Measurements from ENCODE around the gene CYP26C1.

The CYP26C1 gene

GRCh38 chr10:93064874-93065660, 4.5 kb downstream of the CYP26C1 start:
- no peak for FAIRE-seq

- FAIRE-seq: no peak
Observed at GRCh38 chr10:93065675-93066543, 5.3 kb downstream of the CYP26C1 start.

- no peak for FAIRE-seq
Observed at GRCh38 chr10:93066544-93066913, 5.9 kb downstream of the CYP26C1 start.

GRCh38 chr10:93067443-93068365, 7.1 kb downstream of the CYP26C1 start:
- no peak for FAIRE-seq

- no peak for FAIRE-seq
Observed at GRCh38 chr10:93068411-93069244, 8.0 kb downstream of the CYP26C1 start.

- no peak for FAIRE-seq
Observed at GRCh38 chr10:93069245-93069561, 8.6 kb downstream of the CYP26C1 start.

- no peak for FAIRE-seq
Observed at GRCh38 chr10:93070378-93071176, 10.0 kb downstream of the CYP26C1 start.

GRCh38 chr10:93071177-93071472, 10.5 kb downstream of the CYP26C1 start:
- FAIRE-seq: no peak

- no peak for FAIRE-seq
Observed at GRCh38 chr10:93071674-93072224, 11.2 kb downstream of the CYP26C1 start.

GRCh38 chr10:93072225-93072712, 11.7 kb downstream of the CYP26C1 start:
- no peak for FAIRE-seq

GRCh38 chr10:93072713-93073538, 12.3 kb downstream of the CYP26C1 start:
- FAIRE-seq: no peak

- FAIRE-seq: no peak
Observed at GRCh38 chr10:93073539-93074146, 13.0 kb downstream of the CYP26C1 start, which contains the start of gene CYP26A1. CYP26A1 (plus strand) TSS chr10:93073893; CDS start chr10:93073935, 42 bp downstream.

- FAIRE-seq: no peak
Observed at GRCh38 chr10:93074147-93074596, 13.6 kb downstream of the CYP26C1 start.

GRCh38 chr10:93074597-93075368, 14.2 kb downstream of the CYP26C1 start:
- FAIRE-seq: no peak

GRCh38 chr10:93075369-93076221, 15.0 kb downstream of the CYP26C1 start:
- no peak for FAIRE-seq

GRCh38 chr10:93076871-93077270, 16.3 kb downstream of the CYP26C1 start:
- FAIRE-seq: no peak

GRCh38 chr10:93077860-93078337, 17.3 kb downstream of the CYP26C1 start:
- no peak for FAIRE-seq
